Vagina (tissue), 2 donors: ENCODE data around the gene NAV1. TPM values are rescaled to one million over a fixed set of nuclear protein-coding genes. Genes with fewer than 3 reads are reported as not detected.
"Not testable (repeated sequence)": the region's sequence is repeated elsewhere in the genome, so short reads cannot be mapped to it uniquely, and the experiment has no call there.

Experiments used
- DNase-seq, 2 donors: peaks; one replicate each; pipeline ENCODE4 v3.0.0-alpha.2; 2017; ENCODE audit errors: extremely low spot score in 2 of 2
- H3K27ac ChIP-seq: fragments of 200-600 bp; sonication (generic); one replicate; pipeline ENCODE4 v1.5.1; 2019
- H3K27me3 ChIP-seq: fragments of 200-600 bp; sonication (generic); one replicate; pipeline ENCODE4 v1.5.1; 2019
- H3K36me3 ChIP-seq, 2 donors: fragments of 200-600 bp; sonication (generic); one replicate each; pipeline ENCODE4 v1.5.1; 2017 to 2019
- H3K4me1 ChIP-seq: fragments of 200-600 bp; sonication (generic); one replicate; pipeline ENCODE4 v1.5.1; 2019
- H3K4me3 ChIP-seq, 2 donors: fragments of 200-600 bp; sonication (generic); 1 replicate in 1 of 2; 2 replicates in 1 of 2; pipeline ENCODE4 v1.5.1; 2016 to 2019
- H3K9me3 ChIP-seq: fragments of 200-600 bp; sonication (generic); one replicate; pipeline ENCODE4 v1.5.1; 2019
- CTCF ChIP-seq, 3 experiments: fragments of 450-650 bp in 2 of 3; fragments of 200-600 bp in 1 of 3; sonication (generic) in 1 of 3; IDR thresholded peaks; one replicate each; pipeline ENCODE4 v1.5.1; 2017 to 2019; ENCODE audit warnings: antibody characterized with exemption in 3 of 3, mild to moderate bottlenecking in 2 of 3, moderate library complexity in 2 of 3
- POLR2A ChIP-seq, 2 donors: fragments of 450-650 bp; IDR thresholded peaks; one replicate each; pipeline ENCODE4 v1.6.1; 2017; ENCODE audit warnings: antibody characterized with exemption in 2 of 2, mild to moderate bottlenecking in 2 of 2, moderate library complexity in 2 of 2
- POLR2AphosphoS5 ChIP-seq, 2 donors: sonication (generic); formaldehyde crosslinking; IDR thresholded peaks; one replicate each; pipeline ENCODE4 v1.9.0; 2017; ENCODE audit warnings: antibody characterized with exemption in 2 of 2, mild to moderate bottlenecking in 2 of 2, low read depth in 1 of 2; ENCODE audit not compliant: insufficient read depth in 1 of 2
- intact Hi-C: fragments of 100-400 bp; cut with DNase I; formaldehyde crosslinking; loops from one replicate; pipeline ENCODE4 v1.15.1; 2023
- total RNA-seq: library from RNA; depleted of rRNA; stranded (reverse); fragments of >200 nt; gene quantifications from one replicate; pipeline ENCODE4 v1.2.3, GENCODE V29; 2016

Gene NAV1
- total RNA-seq, 1 donor from 2014 or later = 45.9 TPM

- Histone ChIP-seq H3K27me3 (no peaks in the 10 kb centered on the region), H3K9me3 (no peaks in the 10 kb centered on the region), H3K27ac (no peak overlapping the region), H3K4me1 (peaks cover 25% of the 10 kb centered on the region), H3K36me3 (no peaks in the 10 kb centered on the region), H3K4me3 (no peak overlapping the region)
- intact Hi-C loops = no loop called here
- DNase-seq = no peak
- no peak for TF ChIP-seq POLR2A (IDR thresholded peaks at IDR 0.05)
- no peak for TF ChIP-seq POLR2AphosphoS5 (IDR thresholded peaks at IDR 0.05; ENCODE audit: insufficient read depth in 1 of 2, low read depth in 1 of 2)
- no peak for TF ChIP-seq CTCF (IDR thresholded peaks at IDR 0.05)
These were observed 23.7 kb upstream of the NAV1 start for GRCh38 chr1:201515062-201515750.

- no peak for TF ChIP-seq POLR2A (IDR thresholded peaks at IDR 0.05)
- TF ChIP-seq CTCF (IDR thresholded peaks at IDR 0.05) = no peak
- TF ChIP-seq POLR2AphosphoS5 (IDR thresholded peaks at IDR 0.05; ENCODE audit: insufficient read depth in 1 of 2, low read depth in 1 of 2) = no peak
- Histone ChIP-seq H3K27ac (no peak overlapping the region), H3K27me3 (no peaks in the 10 kb centered on the region), H3K4me1 (peaks cover 25% of the 10 kb centered on the region), H3K36me3 (no peaks in the 10 kb centered on the region), H3K9me3 (no peaks in the 10 kb centered on the region), H3K4me3 (no peak overlapping the region)
- DNase-seq = no peak
- intact Hi-C loops = no loop called here
These were observed 23.0 kb upstream of the NAV1 start for GRCh38 chr1:201515895-201516294.

GRCh38 chr1:201516511-201517127 lies 22.3 kb upstream of the NAV1 start:
- Histone ChIP-seq H3K9me3 (no peaks in the 10 kb centered on the region), H3K27ac (no peak overlapping the region), H3K36me3 (no peaks in the 10 kb centered on the region), H3K4me1 (peaks cover 21% of the 10 kb centered on the region), H3K27me3 (no peaks in the 10 kb centered on the region), H3K4me3 (no peak overlapping the region)
- intact Hi-C loops = no loop called here
- TF ChIP-seq POLR2A (IDR thresholded peaks at IDR 0.05) (no peak), CTCF (IDR thresholded peaks at IDR 0.05) (no peak), POLR2AphosphoS5 (IDR thresholded peaks at IDR 0.05; ENCODE audit: insufficient read depth in 1 of 2, low read depth in 1 of 2) (no peak)
- no peak for DNase-seq

- TF ChIP-seq POLR2AphosphoS5 (IDR thresholded peaks at IDR 0.05; ENCODE audit: insufficient read depth in 1 of 2, low read depth in 1 of 2) = no peak
- no peak for TF ChIP-seq POLR2A (IDR thresholded peaks at IDR 0.05)
- no peak for TF ChIP-seq CTCF (IDR thresholded peaks at IDR 0.05)
- intact Hi-C loops = no loop called here
- H3K9me3 ChIP-seq = no peaks in the 10 kb centered on the region
- H3K27me3 ChIP-seq = no peaks in the 10 kb centered on the region
- no peaks in the 10 kb centered on the region for H3K36me3 ChIP-seq
- DNase-seq = no peak
- H3K4me1 ChIP-seq = peaks cover 11% of the 10 kb centered on the region
- no peak overlapping the region for H3K27ac ChIP-seq
- H3K4me3 ChIP-seq = no peak overlapping the region
These were observed 21.3 kb upstream of the NAV1 start for GRCh38 chr1:201517631-201518030.

- intact Hi-C loops = no loop called here
- no peak for DNase-seq
- Histone ChIP-seq H3K27ac (no peak overlapping the region), H3K4me3 (no peak overlapping the region), H3K36me3 (no peaks in the 10 kb centered on the region), H3K4me1 (peaks cover 8% of the 10 kb centered on the region), H3K9me3 (no peaks in the 10 kb centered on the region), H3K27me3 (no peaks in the 10 kb centered on the region)
- TF ChIP-seq POLR2A (IDR thresholded peaks at IDR 0.05) (no peak), POLR2AphosphoS5 (IDR thresholded peaks at IDR 0.05; ENCODE audit: insufficient read depth in 1 of 2, low read depth in 1 of 2) (no peak), CTCF (IDR thresholded peaks at IDR 0.05) (no peak)
These were observed 20.9 kb upstream of the NAV1 start for GRCh38 chr1:201518071-201518470.

- intact Hi-C loops = not testable (repeated sequence)
These were observed 18.8 kb upstream of the NAV1 start for GRCh38 chr1:201520046-201520575.

More at GRCh38 chr1:201520046-201520575, 18.8 kb upstream of the NAV1 start:
- not testable (repeated sequence) for H3K4me1 ChIP-seq, DNase-seq, H3K27me3 ChIP-seq, H3K9me3 ChIP-seq, H3K4me3 ChIP-seq, H3K36me3 ChIP-seq, H3K27ac ChIP-seq
